ENCODE measurements around the gene NFIB. TPM values are rescaled to one million over a fixed set of nuclear protein-coding genes. Genes with fewer than 3 reads are reported as not detected.
A peak's percentile ranks its signal among the peaks of the same experiment; 100 is the strongest.

Gene NFIB
- polyA plus RNA-seq, 1 of the 3 experiments (the other 2 are of a cell fraction) = 9.2 TPM

- H2AFZ ChIP-seq (ENCODE audit: low read depth) = no peak overlapping the region
- DNase-seq = no peak
- no peaks in the 10 kb centered on the region; the same call in 1 of the 2 replicates for H3K79me2 ChIP-seq (ENCODE audit: insufficient read depth)
- no peaks in the 10 kb centered on the region for H3K27me3 ChIP-seq (ENCODE audit: insufficient read depth)
- H3F3A ChIP-seq (replicated peaks; ENCODE audit: insufficient read depth) = peaks cover 9% of the 10 kb centered on the region
- ChIA-PET POLR2A (no interaction called here), CTCF (interaction anchor here (0.6 kb wide), 1 partner anchor 199 kb away, joined by 3 read pairs; no protein-coding TSS in a partner anchor)
- H3K36me3 ChIP-seq (replicated peaks in 1 of 2; ENCODE audit: control insufficient read depth in 1 of 2, insufficient read depth in 2 of 2, low read length in 1 of 2) = peaks cover 34 to 52% of the 10 kb centered on the region in 2 experiments
- no peak overlapping the region for H3K4me2 ChIP-seq
- H3K27ac ChIP-seq (ENCODE audit: low read depth in 2 of 2, low read length in 1 of 2) = peak overlapping the region in 1 of 2 experiments; percentile 34; a peak in 1 of 4 replicates
- H3K4me3 ChIP-seq (ENCODE audit: low read depth in 2 of 2, low read length in 1 of 2) = no peak overlapping the region
- WGBS (ENCODE audit: low lambda C conversion rate) = 96% methylated on average over 3 of the region's 3 CpGs
- H3K9me2 ChIP-seq = no peaks in the 10 kb centered on the region
- H3K4me1 ChIP-seq (ENCODE audit: control insufficient read depth in 1 of 2, insufficient read depth in 2 of 2, low read depth in 1 of 2, low read length in 1 of 2) = peaks cover 0 to 13% of the 10 kb centered on the region in 2 experiments; a peak in 2 of 4 replicates
- H4K20me1 ChIP-seq (ENCODE audit: insufficient read depth) = no peaks in the 10 kb centered on the region
- no peak overlapping the region for H3K9ac ChIP-seq
- no peak for TF ChIP-seq MAX (IDR thresholded peaks at IDR 0.05; ENCODE audit: low read depth)
- no peak for TF ChIP-seq ELF1 (IDR thresholded peaks at IDR 0.05)
- TF ChIP-seq TAF1 (IDR thresholded peaks at IDR 0.05; ENCODE audit: borderline replicate concordance, low read depth, low read length) = no peak
- TF ChIP-seq SMC3 (IDR thresholded peaks at IDR 0.05; ENCODE audit: low read depth, low read length) = no peak
- no peaks in the 10 kb centered on the region for H3K9me3 ChIP-seq
These were observed 206.0 kb downstream of the NFIB start for GRCh38 chr9:14107977-14108376.

GRCh38 chr9:14107495-14107894 is 206.4 kb downstream of the NFIB start:
- TF ChIP-seq JUND (IDR thresholded peaks at IDR 0.05) (no peak), USF1 (IDR thresholded peaks at IDR 0.05; ENCODE audit: borderline replicate concordance, low read depth) (no peak), SIN3A (IDR thresholded peaks at IDR 0.05; ENCODE audit: borderline replicate concordance, low read depth, low read length) (no peak), NRF1 (IDR thresholded peaks at IDR 0.05; ENCODE audit: low read depth, low read length) (no peak), RFX5 (IDR thresholded peaks at IDR 0.05; ENCODE audit: low read length) (no peak), ZBTB33 (IDR thresholded peaks at IDR 0.05; ENCODE audit: borderline replicate concordance, low read depth) (no peak), ELF1 (IDR thresholded peaks at IDR 0.05) (no peak), POLR2AphosphoS5 (IDR thresholded peaks at IDR 0.05; ENCODE audit: low read depth, low read length) (no peak)
- Histone ChIP-seq H3K4me2 (no peak overlapping the region), H3K27me3 (ENCODE audit: insufficient read depth) (no peaks in the 10 kb centered on the region), H3K79me2 (ENCODE audit: insufficient read depth) (no peaks in the 10 kb centered on the region; the same call in 1 of the 2 replicates), H3K9me2 (no peaks in the 10 kb centered on the region), H2AFZ (ENCODE audit: low read depth) (no peak overlapping the region), H3K36me3 (replicated peaks in 1 of 2; ENCODE audit: control insufficient read depth in 1 of 2, insufficient read depth in 2 of 2, low read length in 1 of 2) (peaks cover 31 to 48% of the 10 kb centered on the region in 2 experiments), H3K4me1 (ENCODE audit: control insufficient read depth in 1 of 2, insufficient read depth in 2 of 2, low read depth in 1 of 2, low read length in 1 of 2) (peaks cover 0 to 15% of the 10 kb centered on the region in 2 experiments; a peak in 2 of 4 replicates), H3K9me3 (no peaks in the 10 kb centered on the region), H4K20me1 (ENCODE audit: insufficient read depth) (no peaks in the 10 kb centered on the region), H3K9ac (no peak overlapping the region), H3K27ac (ENCODE audit: low read depth in 2 of 2, low read length in 1 of 2) (peak overlapping the region in 1 of 2 experiments; percentile 34; a peak in 1 of 4 replicates), H3K4me3 (ENCODE audit: low read depth in 2 of 2, low read length in 1 of 2) (no peak overlapping the region), H3F3A (replicated peaks; ENCODE audit: insufficient read depth) (peaks cover 14% of the 10 kb centered on the region)
- no peak for DNase-seq
- CTCF ChIA-PET = no interaction called here
- POLR2A ChIA-PET = no interaction called here

Measured in SK-N-SH (cell line).